GM23248 (cell line): Measurements from ENCODE around the gene EXOC3L2. TPM values are rescaled to one million over a fixed set of nuclear protein-coding genes. Genes with fewer than 3 reads are reported as not detected.

Experiments used
- DNase-seq: peaks from one replicate; pipeline ENCODE4 v3.0.0-alpha.2; 2015
- H2AFZ ChIP-seq: fragments of 200-600 bp; sonication (generic); 2 replicates; pipeline ENCODE4 v1.6.1; 2016; ENCODE audit warnings: antibody characterized with exemption
- H3F3A ChIP-seq: fragments of 200-600 bp; sonication (generic); 2 replicates; pipeline ENCODE4 v1.6.1; 2016; ENCODE audit warnings: mild to moderate bottlenecking, antibody characterized with exemption, mixed run types; ENCODE audit not compliant: insufficient read depth
- H3K27ac ChIP-seq: fragments of 200-600 bp; sonication (generic); 2 replicates; pipeline ENCODE4 v1.5.1; 2016; ENCODE audit warnings: mild to moderate bottlenecking
- H3K27me3 ChIP-seq: fragments of 200-600 bp; sonication (generic); replicated peaks from 2 replicates; pipeline ENCODE4 v1.6.1; 2016; ENCODE audit warnings: mild to moderate bottlenecking; ENCODE audit not compliant: insufficient read depth
- H3K36me3 ChIP-seq: fragments of 200-600 bp; sonication (generic); 2 replicates; pipeline ENCODE4 v1.6.1; 2016; ENCODE audit warnings: low read depth, mild to moderate bottlenecking
- H3K4me1 ChIP-seq: fragments of 200-600 bp; sonication (generic); 2 replicates; pipeline ENCODE4 v1.6.1; 2016; ENCODE audit warnings: mild to moderate bottlenecking; ENCODE audit not compliant: insufficient read depth
- H3K4me2 ChIP-seq: fragments of 200-600 bp; sonication (generic); one replicate; pipeline ENCODE4 v1.6.1; 2016; ENCODE audit warnings: mild to moderate bottlenecking; ENCODE audit not compliant: unreplicated experiment
- H3K4me3 ChIP-seq: fragments of 200-600 bp; sonication (generic); 2 replicates; pipeline ENCODE4 v1.5.1; 2016; ENCODE audit warnings: mild to moderate bottlenecking
- H3K79me2 ChIP-seq: fragments of 200-600 bp; sonication (generic); 2 replicates; pipeline ENCODE4 v1.6.1; 2016; ENCODE audit warnings: mild to moderate bottlenecking; ENCODE audit not compliant: insufficient read depth
- H3K9ac ChIP-seq: fragments of 200-600 bp; sonication (generic); 2 replicates; pipeline ENCODE4 v1.6.1; 2016; ENCODE audit warnings: mild to moderate bottlenecking
- H3K9me2 ChIP-seq: fragments of 200-600 bp; sonication (generic); 2 replicates; pipeline ENCODE4 v1.6.1; 2016; ENCODE audit warnings: mixed run types, mild to moderate bottlenecking, moderate library complexity; ENCODE audit not compliant: insufficient read depth
- H3K9me3 ChIP-seq: fragments of 200-600 bp; sonication (generic); one replicate; pipeline ENCODE4 v1.6.1; 2017; ENCODE audit warnings: low read depth
- H4K20me1 ChIP-seq: fragments of 200-600 bp; sonication (generic); 2 replicates; pipeline ENCODE4 v1.6.0; 2016; ENCODE audit not compliant: insufficient read depth
- EZH2 ChIP-seq: fragments of 200-600 bp; sonication (generic); IDR thresholded peaks from 2 replicates; pipeline ENCODE4 v1.6.1; 2018; ENCODE audit warnings: antibody characterized with exemption, mild to moderate bottlenecking; ENCODE audit not compliant: insufficient read depth, poor library complexity, severe bottlenecking
- EZH2phosphoT487 ChIP-seq: fragments of 200-600 bp; sonication (generic); IDR thresholded peaks from 2 replicates; pipeline ENCODE4 v1.6.1; 2018; ENCODE audit warnings: antibody characterized with exemption, moderate library complexity, mild to moderate bottlenecking, low read depth; ENCODE audit not compliant: insufficient read depth
- WGBS, 2 experiments: methylation state at CpG; one replicate each; pipeline ENCODE4 v1.1.6; 2015 to 2017; ENCODE audit warnings: low lambda C conversion rate in 2 of 2, low coverage in 1 of 2; ENCODE audit errors: missing lambda C conversion rate in 2 of 2; 5-methylcytosine and 5-hydroxymethylcytosine counted together
- in situ Hi-C: fragments of 300-500 bp; cut with MboI; formaldehyde crosslinking; loops from 2 replicates; pipeline ENCODE4 v1.15.0; 2020
- polyA plus RNA-seq: library from polyadenylated mRNA; unstranded; fragments of >200 nt; fragmentation: Nextera tagmentation; extraction: Ambion mirVana; gene quantifications from 2 replicates; pipeline ENCODE4 v1.2.1, GENCODE V29; 2016
- total RNA-seq: library from RNA; depleted of rRNA; stranded (reverse); fragments of >200 nt; shearing (Covaris generic); gene quantifications from 2 replicates; pipeline ENCODE4 v1.2.3, GENCODE V29; 2014

EXOC3L2 gene
- total and polyA plus RNA-seq, 2 experiments from 2014 or later: not detected

DNA sequence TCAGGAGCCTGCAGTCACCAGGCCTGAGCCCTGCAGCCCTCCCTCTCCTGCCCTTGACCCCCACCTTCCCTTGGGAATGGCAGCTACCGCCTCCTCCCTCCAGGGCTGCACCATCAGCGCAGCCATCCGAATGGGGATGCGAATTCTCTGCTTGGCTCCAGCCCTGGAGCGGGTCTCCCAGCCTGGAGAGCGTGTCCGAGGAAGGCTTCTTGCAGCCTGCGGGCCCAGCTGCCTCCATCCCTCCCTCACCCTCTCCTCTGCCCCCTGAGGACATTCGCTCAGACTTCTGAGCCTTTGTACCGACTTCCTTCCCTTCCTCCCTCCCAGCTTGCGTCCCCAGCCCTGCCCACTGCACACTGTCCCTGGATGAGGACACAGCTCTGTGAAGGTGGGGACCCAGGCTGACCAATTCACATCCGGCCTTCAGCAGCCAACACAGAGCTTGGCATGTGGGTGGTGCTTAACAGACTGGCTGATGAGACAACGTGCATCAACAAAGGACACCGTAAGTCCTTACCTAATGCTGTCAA, 78.4 kb downstream of the EXOC3L2 start:
- H3K27me3 ChIP-seq: no peaks in the 10 kb centered on the region
- H3K9ac ChIP-seq: no peak overlapping the region
- DNase-seq: no peak
- H4K20me1 ChIP-seq: no peaks in the 10 kb centered on the region
- 73 to 75% methylated on average over 10 to 14 of the region's 14 CpGs for WGBS, 2 experiments
- in situ Hi-C loops: no loop called here
- H3K36me3 ChIP-seq: no peaks in the 10 kb centered on the region
- H3F3A ChIP-seq: 0 out of 2 replicates have a peak, but pooled peaks cover 5% of the 10 kb centered on the region
- no peaks in the 10 kb centered on the region for H3K9me3 ChIP-seq
- H3K4me3 ChIP-seq: no peak overlapping the region
- H3K4me1 ChIP-seq: peaks cover 4% of the 10 kb centered on the region
- no peak overlapping the region for H3K27ac ChIP-seq
- H3K79me2 ChIP-seq: no peaks in the 10 kb centered on the region
- no peaks in the 10 kb centered on the region for H3K9me2 ChIP-seq
- TF ChIP-seq EZH2phosphoT487 (no peak), EZH2 (no peak)
- no peak overlapping the region for H2AFZ ChIP-seq
- H3K4me2 ChIP-seq: no peak overlapping the region

DNA sequence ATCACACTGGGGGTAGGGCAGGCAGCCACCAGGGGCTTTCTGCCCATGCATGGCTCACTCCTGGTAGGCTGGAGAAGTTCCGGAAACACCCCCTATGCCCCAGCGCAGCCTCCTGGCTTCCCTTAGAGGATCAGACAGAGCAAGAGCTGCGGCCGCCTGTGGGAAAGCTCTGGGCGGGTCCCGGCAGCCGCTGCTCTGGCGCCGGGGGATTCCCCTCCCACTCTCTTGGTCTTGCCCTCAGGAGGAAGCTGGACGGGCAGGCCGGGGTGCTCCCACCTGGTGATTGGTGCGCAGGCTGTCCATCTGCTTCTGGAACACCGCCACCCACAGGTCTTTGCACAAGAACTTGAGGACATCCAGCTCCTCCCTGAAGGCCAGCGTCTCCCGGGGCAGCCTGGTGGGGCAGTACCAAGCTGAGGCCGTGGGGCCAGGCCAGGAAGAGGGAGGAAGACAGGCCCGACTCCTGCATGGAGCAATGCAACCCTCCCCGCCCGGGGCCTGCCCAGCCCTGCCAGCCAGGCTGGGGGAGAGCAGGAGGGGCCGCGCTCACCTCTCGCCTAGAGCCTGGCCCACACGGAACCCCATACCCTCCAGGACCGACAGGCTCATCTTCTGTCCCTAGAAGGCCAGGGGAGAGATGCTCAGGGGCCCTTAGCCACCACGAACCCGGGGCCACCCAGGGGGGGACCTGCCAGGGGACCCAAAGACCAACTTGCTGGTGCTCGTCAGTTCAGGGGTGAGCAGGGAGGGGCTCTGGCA, 80.5 kb downstream of the EXOC3L2 start:
- Histone ChIP-seq H3K27ac (no peak overlapping the region), H3K9ac (no peak overlapping the region), H3K36me3 (no peaks in the 10 kb centered on the region), H3K4me2 (no peak overlapping the region), H3K9me3 (no peaks in the 10 kb centered on the region), H3K9me2 (no peaks in the 10 kb centered on the region), H3K4me3 (no peak overlapping the region), H3K4me1 (peaks cover 4% of the 10 kb centered on the region), H3F3A (no peaks in the 10 kb centered on the region), H3K27me3 (no peaks in the 10 kb centered on the region), H4K20me1 (no peaks in the 10 kb centered on the region), H2AFZ (peak overlapping the region; percentile 40), H3K79me2 (no peaks in the 10 kb centered on the region)
- 31 to 33% methylated on average over 19 to 26 of the region's 27 CpGs for WGBS, 2 experiments
- DNase-seq: peak; percentile 78
- in situ Hi-C loops: no loop called here
- no peak for TF ChIP-seq EZH2
- TF ChIP-seq EZH2phosphoT487: no peak

DNA sequence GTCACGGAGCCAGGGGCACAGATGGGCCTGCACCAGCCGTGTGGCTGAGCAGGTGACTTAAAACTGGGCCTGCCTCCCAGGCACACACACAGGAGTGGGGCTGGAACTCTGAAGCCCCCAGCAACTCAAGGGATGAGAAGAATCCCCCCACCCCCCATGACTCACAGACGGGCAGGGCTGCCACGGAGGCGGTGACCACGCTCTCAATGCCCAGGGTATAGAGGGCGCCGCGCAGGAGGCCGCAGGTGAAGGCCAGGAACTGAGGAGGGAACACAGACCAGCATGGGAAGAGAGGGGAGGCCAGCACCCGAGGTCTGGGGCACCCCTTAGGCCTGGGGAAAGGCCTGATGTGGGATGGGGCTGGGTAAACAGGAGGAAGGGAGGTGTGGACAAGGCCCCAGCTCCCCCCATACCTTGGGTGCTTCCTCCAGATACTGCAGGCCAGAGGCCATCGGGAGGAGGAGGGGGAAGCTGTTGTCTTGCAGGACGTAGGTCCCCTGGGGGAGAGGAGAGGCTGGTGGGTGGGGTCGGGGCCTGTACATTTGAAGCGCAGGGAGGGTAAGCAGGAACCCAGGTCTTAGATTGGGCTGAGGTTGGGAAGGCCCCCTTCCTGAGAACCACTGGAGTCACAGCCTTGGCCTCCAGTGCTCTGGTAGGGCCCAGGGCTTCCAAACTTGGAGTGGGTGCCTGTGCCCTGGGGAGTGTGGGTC, 81.3 kb downstream of the EXOC3L2 start:
- TF ChIP-seq EZH2phosphoT487 (no peak), EZH2 (no peak)
- in situ Hi-C loops: no loop called here
- Histone ChIP-seq H3K36me3 (no peaks in the 10 kb centered on the region), H3F3A (no peaks in the 10 kb centered on the region), H3K4me2 (no peak overlapping the region), H2AFZ (peak overlapping the region; percentile 40; the same call in 1 of the 2 replicates), H3K79me2 (no peaks in the 10 kb centered on the region), H3K27me3 (no peaks in the 10 kb centered on the region), H3K27ac (no peak overlapping the region), H3K9me3 (no peaks in the 10 kb centered on the region), H3K4me3 (no peak overlapping the region), H3K4me1 (peaks cover 4% of the 10 kb centered on the region), H4K20me1 (no peaks in the 10 kb centered on the region), H3K9ac (no peak overlapping the region), H3K9me2 (no peaks in the 10 kb centered on the region)
- WGBS, 2 experiments: 80 to 84% methylated on average over 11 to 15 of the region's 15 CpGs
- DNase-seq: no peak

DNA sequence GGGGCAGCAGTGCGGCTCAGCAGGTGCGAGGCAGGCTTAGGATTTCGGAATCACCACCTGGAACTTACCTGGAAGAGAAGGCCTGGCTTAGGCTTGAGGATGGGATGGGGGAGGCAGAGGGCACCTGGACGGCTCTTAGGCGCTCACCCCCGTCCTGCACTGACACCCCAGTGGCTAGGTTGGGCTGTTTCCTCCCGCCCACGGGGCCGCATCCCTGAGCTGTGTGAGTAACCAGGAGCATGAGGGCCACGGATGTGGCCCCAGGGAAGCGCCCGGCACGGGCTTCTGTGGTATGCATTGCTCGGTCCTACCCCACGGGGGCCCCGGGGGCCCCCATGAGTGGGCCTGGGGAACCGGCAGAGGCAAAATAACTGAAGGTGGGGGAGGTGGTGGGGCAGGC, 82.1 kb downstream of the EXOC3L2 start:
- in situ Hi-C loops: no loop called here
- H3K4me1 ChIP-seq: peaks cover 4% of the 10 kb centered on the region
- H3K4me2 ChIP-seq: no peak overlapping the region
- H4K20me1 ChIP-seq: no peaks in the 10 kb centered on the region
- H3K27ac ChIP-seq: no peak overlapping the region
- no peaks in the 10 kb centered on the region for H3K27me3 ChIP-seq
- no peak overlapping the region for H3K4me3 ChIP-seq
- H2AFZ ChIP-seq: no peak overlapping the region
- no peak for DNase-seq
- TF ChIP-seq EZH2 (no peak), EZH2phosphoT487 (no peak)
- H3K9ac ChIP-seq: no peak overlapping the region
- H3K36me3 ChIP-seq: no peaks in the 10 kb centered on the region
- H3K79me2 ChIP-seq: no peaks in the 10 kb centered on the region
- WGBS, 2 experiments: 61 to 72% methylated on average over 16 to 17 of the region's 17 CpGs
- H3K9me3 ChIP-seq: no peaks in the 10 kb centered on the region
- H3K9me2 ChIP-seq: no peaks in the 10 kb centered on the region
- no peaks in the 10 kb centered on the region for H3F3A ChIP-seq
